ENCODE measurements around the gene DUSP1. TPM values are rescaled to one million over a fixed set of nuclear protein-coding genes. Genes with fewer than 3 reads are reported as not detected.

DUSP1 gene
- total RNA-seq, 1 experiment from 2014 or later, result 11.5 TPM

- DNase-seq, result no peak
- Histone ChIP-seq H3K36me3 (replicated peaks; ENCODE audit: control insufficient read depth, insufficient read depth, low read length) (peaks cover 13% of the 10 kb centered on the region), H3K27me3 (ENCODE audit: control insufficient read depth, insufficient read depth, low read length) (no peaks in the 10 kb centered on the region; the same call in 1 of the 2 replicates), H3K4me3 (ENCODE audit: insufficient read depth, low read depth, low read length) (no peak overlapping the region)
Measured at GRCh38 chr5:172765766-172766286, 5.2 kb downstream of the DUSP1 start.

- peak; percentile 96 for DNase-seq
- Histone ChIP-seq H3K4me3 (ENCODE audit: insufficient read depth, low read depth, low read length) (peak overlapping the region; percentile 47), H3K27me3 (ENCODE audit: control insufficient read depth, insufficient read depth, low read length) (no peaks in the 10 kb centered on the region; the same call in 1 of the 2 replicates), H3K36me3 (replicated peaks; ENCODE audit: control insufficient read depth, insufficient read depth, low read length) (peaks cover 13% of the 10 kb centered on the region)
Measured at GRCh38 chr5:172764861-172765765, 5.9 kb downstream of the DUSP1 start.

GRCh38 chr5:172763120-172763464 is 7.9 kb downstream of the DUSP1 start:
- Histone ChIP-seq H3K4me3 (ENCODE audit: insufficient read depth, low read depth, low read length) (no peak overlapping the region), H3K27me3 (ENCODE audit: control insufficient read depth, insufficient read depth, low read length) (no peaks in the 10 kb centered on the region; the same call in 1 of the 2 replicates), H3K36me3 (replicated peaks; ENCODE audit: control insufficient read depth, insufficient read depth, low read length) (peaks cover 4% of the 10 kb centered on the region)
- DNase-seq, result no peak

- no peak for DNase-seq
- peaks cover under 1% of the 10 kb centered on the region; the same call in 1 of the 2 replicates for H3K36me3 ChIP-seq (replicated peaks; ENCODE audit: control insufficient read depth, insufficient read depth, low read length)
Measured at GRCh38 chr5:172762214-172763119, 8.5 kb downstream of the DUSP1 start.

GRCh38 chr5:172760959-172761358 is 10.0 kb downstream of the DUSP1 start:
- DNase-seq, result no peak
- Histone ChIP-seq H3K27me3 (ENCODE audit: control insufficient read depth, insufficient read depth, low read length) (no peaks in the 10 kb centered on the region; the same call in 1 of the 2 replicates), H3K36me3 (replicated peaks; ENCODE audit: control insufficient read depth, insufficient read depth, low read length) (no peaks in the 10 kb centered on the region), H3K4me3 (ENCODE audit: insufficient read depth, low read depth, low read length) (no peak overlapping the region)

More at GRCh38 chr5:172762214-172763119, 8.5 kb downstream of the DUSP1 start:
- H3K27me3 ChIP-seq (ENCODE audit: control insufficient read depth, insufficient read depth, low read length), result no peaks in the 10 kb centered on the region; the same call in 1 of the 2 replicates
- no peak overlapping the region for H3K4me3 ChIP-seq (ENCODE audit: insufficient read depth, low read depth, low read length)

GRCh38 chr5:172760136-172760535 is 10.9 kb downstream of the DUSP1 start:
- DNase-seq, result no peak
- H3K27me3 ChIP-seq (ENCODE audit: control insufficient read depth, insufficient read depth, low read length), result no peaks in the 10 kb centered on the region; the same call in 1 of the 2 replicates
- no peaks in the 10 kb centered on the region for H3K36me3 ChIP-seq (replicated peaks; ENCODE audit: control insufficient read depth, insufficient read depth, low read length)
- no peak overlapping the region for H3K4me3 ChIP-seq (ENCODE audit: insufficient read depth, low read depth, low read length)

- no peaks in the 10 kb centered on the region for H3K36me3 ChIP-seq (replicated peaks; ENCODE audit: control insufficient read depth, insufficient read depth, low read length)
- H3K4me3 ChIP-seq (ENCODE audit: insufficient read depth, low read depth, low read length), result no peak overlapping the region
- H3K27me3 ChIP-seq (ENCODE audit: control insufficient read depth, insufficient read depth, low read length), result no peaks in the 10 kb centered on the region; the same call in 1 of the 2 replicates
- DNase-seq, result no peak
Measured at GRCh38 chr5:172758834-172759149, 12.2 kb downstream of the DUSP1 start.

- peak; percentile 63 for DNase-seq
- no peaks in the 10 kb centered on the region for H3K36me3 ChIP-seq (replicated peaks; ENCODE audit: control insufficient read depth, insufficient read depth, low read length)
- no peak overlapping the region for H3K4me3 ChIP-seq (ENCODE audit: insufficient read depth, low read depth, low read length)
- H3K27me3 ChIP-seq (ENCODE audit: control insufficient read depth, insufficient read depth, low read length), result no peaks in the 10 kb centered on the region; the same call in 1 of the 2 replicates
Measured at GRCh38 chr5:172758077-172758833, 12.7 kb downstream of the DUSP1 start.

GRCh38 chr5:172757394-172758010 is 13.5 kb downstream of the DUSP1 start:
- no peaks in the 10 kb centered on the region for H3K36me3 ChIP-seq (replicated peaks; ENCODE audit: control insufficient read depth, insufficient read depth, low read length)
- no peak for DNase-seq
- H3K27me3 ChIP-seq (ENCODE audit: control insufficient read depth, insufficient read depth, low read length), result no peaks in the 10 kb centered on the region; the same call in 1 of the 2 replicates

GRCh38 chr5:172756764-172757393 is 14.1 kb downstream of the DUSP1 start:
- Histone ChIP-seq H3K27me3 (ENCODE audit: control insufficient read depth, insufficient read depth, low read length) (no peaks in the 10 kb centered on the region; the same call in 1 of the 2 replicates), H3K4me3 (ENCODE audit: insufficient read depth, low read depth, low read length) (no peak overlapping the region), H3K36me3 (replicated peaks; ENCODE audit: control insufficient read depth, insufficient read depth, low read length) (no peaks in the 10 kb centered on the region)
- no peak for DNase-seq

More at GRCh38 chr5:172757394-172758010, 13.5 kb downstream of the DUSP1 start:
- H3K4me3 ChIP-seq (ENCODE audit: insufficient read depth, low read depth, low read length), result no peak overlapping the region

GRCh38 chr5:172754596-172755356 is 16.2 kb downstream of the DUSP1 start:
- Histone ChIP-seq H3K4me3 (ENCODE audit: insufficient read depth, low read depth, low read length) (no peak overlapping the region), H3K27me3 (ENCODE audit: control insufficient read depth, insufficient read depth, low read length) (no peaks in the 10 kb centered on the region; the same call in 1 of the 2 replicates), H3K36me3 (replicated peaks; ENCODE audit: control insufficient read depth, insufficient read depth, low read length) (no peaks in the 10 kb centered on the region)
- DNase-seq, result no peak

GRCh38 chr5:172753101-172753500 is 17.9 kb downstream of the DUSP1 start:
- no peak for DNase-seq
- no peak overlapping the region for H3K4me3 ChIP-seq (ENCODE audit: insufficient read depth, low read depth, low read length)
- H3K27me3 ChIP-seq (ENCODE audit: control insufficient read depth, insufficient read depth, low read length), result no peaks in the 10 kb centered on the region
- H3K36me3 ChIP-seq (replicated peaks; ENCODE audit: control insufficient read depth, insufficient read depth, low read length), result no peaks in the 10 kb centered on the region
